NOMO-1 treated with DMSO at 0.1 percent for 48 hours (cell line): ENCODE data around the gene VAV2.

Experiments
- DNase-seq: peaks from one replicate; lab custom pipeline; 2025; ENCODE audit not compliant: unreplicated experiment; lab: John Stamatoyannopoulos, UW

VAV2 gene

DNA sequence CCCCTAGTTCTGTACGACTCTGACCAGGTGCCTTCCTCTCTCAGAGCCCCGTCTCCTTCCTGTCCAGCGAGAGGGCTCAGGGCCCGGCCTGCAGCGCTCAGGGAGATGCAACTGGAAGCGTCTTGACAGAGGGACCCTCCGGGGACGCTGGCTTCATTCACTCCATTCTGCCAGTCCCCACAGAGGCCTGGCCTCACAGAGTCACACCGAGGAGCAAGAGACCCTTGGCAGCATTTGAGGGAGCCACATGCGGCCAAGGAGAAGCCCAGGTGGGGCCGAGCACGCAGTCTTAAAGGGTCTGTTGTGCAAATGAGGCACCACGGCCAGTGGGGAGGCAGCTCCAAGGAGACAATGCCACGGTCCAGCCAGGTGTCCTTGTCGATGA is 167.3 kb downstream of the VAV2 start:
- DNase-seq, result no peak

DNA sequence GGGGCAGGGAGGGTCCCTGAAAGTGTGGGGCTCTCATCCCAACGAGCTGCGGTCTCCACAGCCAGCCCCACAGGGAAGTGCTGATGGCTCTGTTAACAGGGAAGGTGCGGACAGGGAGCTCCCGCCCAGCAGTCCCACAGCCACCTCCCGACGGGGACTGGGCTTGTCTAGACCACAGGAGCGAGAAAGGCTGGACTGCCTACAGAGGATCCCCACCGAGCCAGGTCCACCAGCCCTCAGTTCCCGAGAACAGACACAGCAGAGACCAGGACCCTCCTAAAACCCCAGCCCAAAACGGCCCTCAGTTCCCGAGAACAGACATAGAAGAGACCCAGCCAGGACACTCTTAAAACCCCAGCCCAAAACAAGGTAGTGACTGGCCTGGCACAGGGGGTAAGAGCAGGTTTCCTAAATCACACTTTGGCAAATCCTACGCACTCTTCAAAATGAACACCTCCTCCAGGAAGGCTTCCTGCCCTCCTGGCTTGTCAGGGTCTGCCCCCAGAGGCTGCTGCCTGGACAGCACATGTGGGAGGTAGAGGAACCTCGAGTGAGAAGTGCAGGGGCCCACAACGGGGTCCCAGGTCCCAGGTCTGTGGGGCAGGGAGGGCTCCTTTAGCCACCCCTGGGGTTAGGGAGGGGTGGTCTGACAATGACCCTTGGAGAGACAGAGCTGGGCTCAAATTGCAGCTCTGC is 167.9 kb downstream of the VAV2 start:
- no peak for DNase-seq

DNA sequence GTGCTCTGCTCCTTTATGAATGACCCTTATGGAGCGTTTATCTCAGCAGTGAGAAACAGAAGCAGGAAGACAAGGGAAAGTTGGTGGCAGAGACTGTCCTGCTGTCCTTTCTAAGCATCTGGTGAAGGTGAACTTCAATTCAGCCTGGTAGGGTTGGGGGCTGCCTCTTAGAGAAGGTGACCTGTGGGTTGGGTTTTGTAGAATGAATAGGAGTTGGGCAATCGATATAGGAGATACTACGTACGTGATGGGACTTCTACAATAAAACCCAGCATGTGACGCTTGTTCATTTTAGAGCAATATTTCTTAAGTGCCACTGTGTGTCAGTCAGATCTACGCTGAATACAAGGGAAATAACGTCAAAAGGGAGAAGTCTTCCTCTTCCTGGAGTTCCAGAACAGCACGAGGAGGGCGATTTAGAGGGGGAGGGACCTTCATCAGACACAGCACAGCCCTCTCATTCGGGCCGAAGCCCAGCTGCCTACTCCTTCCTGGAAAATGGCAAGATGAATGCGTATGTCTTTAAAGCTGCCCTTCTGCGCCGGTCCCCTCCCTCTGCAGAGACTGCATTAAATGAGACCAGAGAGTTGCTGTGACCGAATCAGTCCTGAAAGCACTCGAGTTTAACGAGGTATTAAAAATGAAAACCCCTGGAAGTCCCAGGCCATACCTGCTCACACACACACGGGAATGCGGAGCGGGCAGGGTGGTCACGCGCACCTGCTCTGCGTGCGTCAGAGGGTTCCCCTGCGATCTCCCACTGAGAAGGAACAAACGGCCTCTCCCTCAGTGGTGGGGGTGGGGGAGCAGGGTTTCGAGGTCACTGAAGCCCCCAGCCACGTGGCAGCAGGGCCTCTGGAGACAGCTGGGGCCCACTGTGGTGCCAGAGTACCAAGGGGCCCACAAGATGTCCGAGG is 168.7 kb downstream of the VAV2 start:
- DNase-seq, result no peak

DNA sequence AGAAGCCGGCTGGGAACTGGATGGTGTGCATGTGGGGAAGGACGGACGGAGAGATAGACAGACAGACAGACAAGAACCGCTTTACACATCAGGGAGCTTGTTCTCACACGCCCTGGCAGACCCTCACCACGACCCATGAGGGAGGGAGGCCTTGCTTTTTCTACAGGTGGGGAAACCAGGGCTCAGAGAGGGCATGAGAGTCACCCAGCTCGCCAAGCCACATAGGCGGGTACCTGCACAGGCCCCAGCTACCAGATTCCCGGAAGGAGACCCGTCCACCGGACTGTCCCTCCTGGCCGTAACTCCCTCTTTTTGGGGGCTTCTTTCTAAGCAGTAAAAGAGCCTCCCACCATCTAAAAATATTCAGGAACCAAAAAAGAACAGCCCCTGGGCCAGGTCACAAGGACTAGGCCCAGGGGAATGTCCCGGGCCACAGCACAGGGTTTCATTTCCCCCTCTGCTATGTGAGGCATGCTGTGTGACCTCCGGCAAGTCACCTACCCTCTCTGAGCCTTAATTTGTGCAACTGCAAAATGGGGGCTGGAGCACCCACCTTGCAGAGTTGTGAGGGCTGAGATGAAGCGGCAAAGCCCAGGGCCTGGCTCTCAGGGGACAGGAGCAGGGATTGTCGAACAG is 169.6 kb downstream of the VAV2 start:
- DNase-seq, result no peak

DNA sequence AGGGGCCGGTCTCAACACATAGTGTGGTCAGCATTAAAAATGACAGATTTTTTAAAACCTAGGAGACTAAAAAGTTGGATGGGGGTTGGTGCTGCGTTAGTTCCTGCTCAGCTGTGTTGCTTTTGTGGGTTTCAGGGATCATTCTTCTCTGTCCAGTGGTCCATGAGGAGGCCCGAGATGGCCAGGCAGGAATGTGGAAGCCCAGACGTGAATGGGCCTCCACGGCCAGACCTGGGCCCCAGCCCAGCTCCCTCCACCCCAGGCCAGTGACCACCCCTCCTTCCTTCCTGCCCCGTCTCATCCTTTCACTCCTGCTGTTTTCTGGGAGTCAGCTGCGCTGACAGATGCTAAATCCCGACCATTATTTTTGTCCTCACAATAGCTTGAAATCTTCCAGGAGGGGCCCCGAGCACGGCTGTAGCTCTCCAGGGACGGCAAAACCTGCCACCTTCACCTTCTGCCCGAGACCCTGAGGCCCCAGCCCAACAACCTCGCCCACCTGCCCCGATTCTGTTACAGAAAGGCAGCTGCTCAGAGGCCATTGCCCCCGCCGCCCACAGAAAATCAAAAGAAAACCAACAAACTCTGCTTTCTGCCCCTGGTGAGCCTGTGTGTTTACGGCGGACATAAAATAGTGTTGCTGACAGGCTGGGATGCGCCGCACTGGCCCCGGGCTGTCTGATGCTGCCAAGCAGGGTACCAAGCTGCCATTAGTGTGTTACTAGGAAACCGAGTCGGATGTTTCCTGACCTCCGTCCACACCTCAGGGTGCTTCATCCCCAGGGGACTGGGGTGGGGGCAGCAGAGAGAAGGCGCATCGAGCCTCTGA is 170.3 kb downstream of the VAV2 start:
- no peak for DNase-seq

GRCh38 chr9:133819923-133820322 is 172.2 kb downstream of the VAV2 start:
- no peak for DNase-seq

DNA sequence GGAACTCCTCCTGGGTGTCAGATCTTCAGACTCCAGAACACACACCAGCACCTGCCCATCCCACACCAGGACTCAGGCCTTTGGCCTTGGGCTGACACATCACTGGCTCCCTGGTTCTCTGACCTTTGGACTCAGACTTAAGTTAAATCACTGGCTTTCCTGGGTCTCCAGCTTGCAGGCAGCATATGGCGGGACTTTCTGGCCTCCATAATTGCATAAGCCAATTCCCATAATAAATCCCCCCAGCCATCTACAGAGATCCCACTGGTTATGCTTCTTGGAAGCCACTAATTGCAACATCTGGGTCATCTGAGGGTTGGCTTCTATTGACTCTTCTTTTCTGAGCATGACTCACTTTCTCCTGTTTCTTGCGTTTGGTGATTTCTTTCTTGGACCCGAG is 173.7 kb downstream of the VAV2 start:
- DNase-seq, result no peak

GRCh38 chr9:133815781-133816180 is 176.3 kb downstream of the VAV2 start:
- no peak for DNase-seq

GRCh38 chr9:133814586-133815208 is 177.4 kb downstream of the VAV2 start:
- no peak for DNase-seq

- no peak for DNase-seq
Observed at GRCh38 chr9:133813749-133814585, 178.2 kb downstream of the VAV2 start.

DNA sequence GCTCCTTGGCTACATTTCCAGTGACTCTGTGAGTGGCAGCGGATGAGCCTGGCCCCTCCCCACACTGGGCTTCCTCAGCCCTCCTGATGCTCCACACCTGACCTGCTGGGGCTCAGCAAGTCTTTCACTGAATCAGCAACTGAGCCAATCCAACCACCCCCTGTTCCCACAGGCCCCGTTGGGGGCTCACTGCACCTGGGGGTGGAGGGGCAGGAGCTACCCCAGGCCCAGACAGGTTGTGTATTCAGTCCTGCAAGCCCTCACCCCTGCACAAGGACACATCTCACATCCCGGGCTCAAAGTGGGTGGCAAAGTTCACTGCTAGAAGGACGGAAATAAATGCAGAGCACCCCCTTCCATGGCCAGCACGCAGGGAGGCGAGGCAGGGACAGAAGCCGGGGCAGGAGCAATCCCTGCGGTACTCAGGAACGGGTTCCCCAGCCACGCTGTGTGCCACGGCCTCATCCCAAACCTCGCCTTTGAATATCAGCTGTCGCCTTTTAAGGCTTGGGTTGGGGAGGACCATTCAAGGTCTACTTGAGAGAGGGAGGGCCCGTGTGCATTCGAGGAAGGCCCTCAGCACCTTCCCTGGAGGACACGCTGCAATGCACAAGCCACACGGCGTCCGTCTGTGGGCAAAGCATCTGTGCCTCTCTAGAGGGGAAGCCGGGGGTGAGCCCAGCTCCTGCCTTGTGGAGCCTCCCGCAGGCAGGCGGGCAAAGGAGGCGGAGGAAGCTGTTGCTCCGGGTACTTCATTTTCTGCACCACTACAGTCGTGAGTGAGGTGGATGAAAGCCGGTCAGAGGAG is 179.0 kb downstream of the VAV2 start:
- DNase-seq, result no peak

DNA sequence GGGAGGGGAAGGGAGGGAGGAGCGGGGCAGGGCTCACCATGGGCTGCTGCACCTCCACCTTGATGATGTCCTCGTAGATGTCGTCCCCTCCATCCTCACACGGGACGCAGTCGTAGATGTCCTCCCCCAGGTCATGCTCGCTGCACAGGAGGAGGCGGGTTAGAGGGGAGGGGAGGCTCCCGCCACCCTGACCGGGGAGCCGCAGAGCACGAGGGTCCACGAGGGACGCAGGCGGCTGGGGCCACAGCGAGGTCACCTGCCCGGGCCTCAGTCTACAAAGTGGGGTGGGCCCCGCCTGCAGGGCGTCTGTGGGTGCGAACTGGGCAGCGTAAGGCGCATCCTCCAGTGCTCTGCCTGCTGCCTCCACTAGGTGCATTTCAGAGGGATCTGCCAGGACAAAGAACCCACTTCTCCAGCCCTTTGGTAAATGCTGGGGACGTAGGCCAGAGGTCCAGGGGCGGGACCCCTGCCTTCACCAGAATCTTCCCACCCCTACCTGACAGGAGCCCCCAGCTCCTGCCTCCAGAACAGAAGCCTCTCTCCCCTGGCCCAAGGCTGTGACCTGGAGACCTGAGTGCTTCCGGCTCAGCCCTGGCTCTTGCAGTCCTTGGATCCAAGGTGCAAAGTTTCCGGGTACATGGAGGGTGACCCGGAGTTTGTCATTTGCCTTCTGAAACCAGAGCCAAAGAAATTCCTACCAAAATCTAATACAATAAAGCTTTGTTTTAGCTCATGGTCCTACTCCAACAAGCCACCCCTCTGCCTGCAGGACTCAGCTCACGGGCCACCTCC is 179.9 kb downstream of the VAV2 start:
- DNase-seq, result no peak

DNA sequence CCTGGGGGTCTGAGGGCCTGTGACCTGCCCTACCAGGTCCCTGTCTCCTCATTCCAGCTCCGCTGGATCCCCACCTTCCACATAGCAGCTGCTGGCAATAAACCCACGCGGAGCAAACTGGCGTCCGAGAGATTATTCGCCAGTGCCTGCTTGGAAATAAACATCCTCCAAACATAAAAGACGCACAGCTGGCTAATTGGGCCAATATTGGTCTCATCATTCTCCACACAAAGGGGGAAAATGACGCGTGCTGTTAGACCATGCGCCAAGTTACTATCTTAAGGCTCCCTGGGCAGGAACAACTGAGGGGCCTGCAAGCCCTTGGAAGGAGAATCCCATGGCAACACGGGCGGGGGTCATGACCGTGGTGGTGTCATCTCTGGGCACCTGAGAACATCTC is 180.7 kb downstream of the VAV2 start:
- DNase-seq, result no peak

DNA sequence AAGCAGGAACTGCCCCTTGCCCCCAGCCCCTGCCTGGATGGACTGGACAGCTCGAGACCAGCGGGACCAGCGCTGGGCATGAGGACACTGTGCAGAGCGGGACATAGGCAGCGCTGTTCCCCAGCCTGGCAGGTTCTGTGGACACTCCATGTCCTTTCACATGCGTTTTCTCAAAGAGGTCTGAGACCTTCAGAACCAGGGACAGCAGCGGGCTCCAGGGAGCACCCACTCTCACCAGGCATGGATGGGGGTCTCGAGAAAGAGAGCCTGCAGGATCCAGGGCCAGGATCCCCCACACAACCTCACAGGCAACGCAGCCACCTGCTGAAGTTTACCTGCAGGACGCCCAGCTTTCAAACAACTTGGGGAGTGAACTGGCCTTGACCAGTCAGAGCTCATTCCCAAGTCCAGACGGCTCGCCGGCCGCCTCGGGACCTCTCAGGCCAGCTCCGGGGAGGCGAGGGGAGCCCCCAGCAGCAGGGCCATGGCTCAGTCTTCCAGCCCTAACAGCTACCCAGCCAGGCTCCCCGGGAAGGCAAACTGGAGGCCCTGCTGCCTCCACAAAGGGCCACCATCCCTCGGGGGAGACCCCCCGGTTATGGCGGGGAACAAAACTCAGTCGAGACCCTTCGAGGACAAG is 181.4 kb downstream of the VAV2 start:
- no peak for DNase-seq

DNA sequence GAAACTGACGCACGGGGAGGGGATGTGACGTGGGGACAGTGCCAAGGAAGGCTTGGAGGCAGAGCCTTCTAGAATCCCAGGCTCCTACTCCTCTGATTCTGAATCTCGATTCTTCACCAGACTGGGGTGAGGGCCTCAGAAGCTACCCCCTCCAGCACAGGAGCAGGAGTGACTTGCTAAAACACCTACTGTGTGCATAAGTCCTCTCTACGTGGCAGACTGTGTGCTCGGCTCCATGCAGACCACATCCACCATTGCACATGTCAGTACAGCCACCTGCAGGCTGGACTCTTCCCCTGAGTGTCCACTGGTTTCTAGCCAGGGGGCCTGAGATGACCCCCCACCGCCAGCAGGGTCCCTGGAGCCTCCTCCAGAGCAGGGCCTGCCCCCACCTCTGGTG is 182.8 kb downstream of the VAV2 start:
- DNase-seq, result no peak

DNA sequence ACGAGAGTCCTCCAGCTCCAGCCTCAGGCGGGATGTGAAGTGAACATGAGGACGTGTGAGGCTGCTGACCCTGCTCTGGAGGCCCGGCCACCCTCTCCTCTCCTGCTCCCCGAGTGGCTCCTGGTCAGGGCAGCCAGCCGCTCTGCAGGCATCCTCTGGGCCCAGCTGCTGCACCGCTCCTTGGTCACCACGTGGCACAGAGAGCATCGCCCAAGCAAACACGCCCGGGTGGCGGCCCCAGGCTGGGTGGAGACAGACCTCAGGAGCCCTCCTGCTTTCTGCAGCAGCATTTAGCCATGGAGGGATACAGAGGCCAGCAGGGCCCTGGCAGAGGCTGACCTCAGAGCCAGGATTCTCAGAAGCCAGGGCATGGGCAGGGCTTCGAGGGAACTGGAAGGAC is 184.3 kb downstream of the VAV2 start:
- DNase-seq, result no peak

DNA sequence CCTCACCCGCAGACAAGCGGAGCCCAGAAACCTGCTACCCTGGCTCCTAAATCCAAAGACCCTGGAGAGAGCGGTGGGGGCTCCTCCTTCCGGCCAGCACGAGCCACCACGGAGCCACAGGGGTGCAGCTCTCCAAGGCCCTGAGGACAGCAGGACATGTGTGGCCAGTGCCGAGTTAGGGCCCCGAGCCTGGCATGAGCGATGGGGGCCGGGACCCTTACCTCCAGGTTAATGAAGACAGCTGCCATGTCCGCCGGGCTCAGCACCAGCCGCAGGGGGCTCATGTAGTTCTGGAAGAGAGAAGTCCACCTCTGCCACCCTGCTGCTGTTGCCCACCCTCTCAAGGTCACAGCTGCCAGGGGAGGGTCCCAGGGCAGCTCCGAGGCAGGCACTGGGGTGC is 185.1 kb downstream of the VAV2 start:
- DNase-seq, result no peak

GRCh38 chr9:133806623-133807010 is 185.5 kb downstream of the VAV2 start:
- no peak for DNase-seq
